Erythroblast (primary cell): ENCODE data around the gene SATL1.
A peak's percentile ranks its signal among the peaks of the same experiment; 100 is the strongest.
"Not testable (repeated sequence)": the region's sequence is repeated elsewhere in the genome, so short reads cannot be mapped to it uniquely, and the experiment has no call there.

Source experiments
- DNase-seq, 2 experiments: peaks; one replicate each; lab custom pipeline; 2025; lab: John Stamatoyannopoulos, UW
- GATA1 ChIP-seq: IDR thresholded peaks from 2 replicates; pipeline ENCODE4 v1.6.1; 2011; ENCODE audit warnings: low read depth, mild to moderate bottlenecking, control low read depth, low read length, moderate library complexity
- POLR2A ChIP-seq: IDR thresholded peaks from 2 replicates; pipeline ENCODE4 v1.6.1; 2011; ENCODE audit warnings: mild to moderate bottlenecking, low read length

The SATL1 gene

DNA sequence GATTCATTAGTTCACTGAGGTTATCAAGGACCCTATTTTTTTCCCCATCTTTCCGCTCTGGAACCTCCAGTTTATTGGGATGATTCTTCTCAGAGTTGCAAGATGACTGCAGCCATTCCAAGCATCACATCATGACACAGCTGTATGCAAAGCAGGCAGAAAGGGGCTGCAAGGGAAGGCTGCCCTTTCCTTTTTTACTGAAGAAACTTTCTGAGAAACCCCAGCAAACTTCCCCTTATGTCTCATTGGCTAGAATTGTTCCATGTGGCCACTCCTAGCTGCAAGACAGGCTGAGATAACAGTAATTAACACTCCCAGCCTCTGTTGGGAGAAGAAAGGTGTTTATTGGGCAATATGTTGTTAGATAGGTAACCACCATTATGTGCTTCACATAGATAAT is 102.6 kb downstream of the SATL1 start:
- DNase-seq: no peak
- TF ChIP-seq GATA1 (no peak), POLR2A (no peak)

DNA sequence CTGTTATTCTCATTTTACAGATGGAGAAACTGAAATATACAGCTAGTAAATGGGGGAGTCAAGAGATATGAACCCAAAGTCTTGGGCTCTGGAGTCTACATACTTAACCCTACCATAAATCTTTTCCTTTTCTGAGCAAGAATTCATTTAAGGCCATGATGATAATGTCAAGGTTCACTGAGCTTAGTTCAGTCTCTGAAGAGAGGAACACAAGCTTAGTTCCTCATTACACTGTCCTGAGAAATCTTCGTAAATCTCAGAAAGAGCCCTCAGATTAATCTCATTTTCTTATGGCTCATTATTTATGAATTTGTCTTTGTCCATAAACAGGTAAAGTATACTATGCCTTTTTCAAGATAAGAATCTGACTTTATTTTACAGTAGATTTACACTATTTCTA is 104.2 kb downstream of the SATL1 start:
- TF ChIP-seq POLR2A: no peak
- TF ChIP-seq GATA1: no peak
- no peak for DNase-seq

- TF ChIP-seq GATA1: no peak
- TF ChIP-seq POLR2A: no peak
- no peak for DNase-seq
These were observed 107.2 kb downstream of the SATL1 start for GRCh38 chrX:85136409-85136808.

- TF ChIP-seq POLR2A (no peak), GATA1 (no peak)
- DNase-seq: no peak
These were observed 128.3 kb downstream of the SATL1 start for GRCh38 chrX:85115252-85115651.

GRCh38 chrX:85114776-85115175 is 128.8 kb downstream of the SATL1 start:
- TF ChIP-seq GATA1 (no peak), POLR2A (no peak)
- DNase-seq: no peak

- DNase-seq: no peak
- no peak for TF ChIP-seq GATA1
These were observed 129.4 kb downstream of the SATL1 start for GRCh38 chrX:85114171-85114570.

- no peak for TF ChIP-seq GATA1
- DNase-seq: no peak
These were observed 129.8 kb downstream of the SATL1 start for GRCh38 chrX:85113746-85114145.

DNA sequence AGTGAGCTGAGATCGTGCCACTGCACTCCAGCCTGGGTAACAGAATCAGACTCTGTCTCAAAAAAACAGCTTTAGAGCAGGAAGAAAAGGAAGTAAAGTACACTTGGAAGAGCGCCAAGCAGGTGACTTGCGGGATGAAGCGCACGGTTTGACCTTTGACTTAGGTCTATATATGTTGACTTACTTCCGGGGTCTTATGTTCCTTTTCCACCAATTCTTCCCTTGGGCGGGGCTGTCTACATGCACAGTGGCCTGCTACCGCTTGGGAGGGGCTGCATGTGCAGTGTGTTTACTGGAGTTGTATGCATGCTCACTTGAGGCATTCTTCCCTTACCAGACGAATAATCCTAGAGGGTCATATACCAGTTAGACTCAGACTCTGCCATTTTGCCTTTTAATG is 131.3 kb downstream of the SATL1 start:
- TF ChIP-seq GATA1 (no peak), POLR2A (no peak)
- DNase-seq: no peak

DNA sequence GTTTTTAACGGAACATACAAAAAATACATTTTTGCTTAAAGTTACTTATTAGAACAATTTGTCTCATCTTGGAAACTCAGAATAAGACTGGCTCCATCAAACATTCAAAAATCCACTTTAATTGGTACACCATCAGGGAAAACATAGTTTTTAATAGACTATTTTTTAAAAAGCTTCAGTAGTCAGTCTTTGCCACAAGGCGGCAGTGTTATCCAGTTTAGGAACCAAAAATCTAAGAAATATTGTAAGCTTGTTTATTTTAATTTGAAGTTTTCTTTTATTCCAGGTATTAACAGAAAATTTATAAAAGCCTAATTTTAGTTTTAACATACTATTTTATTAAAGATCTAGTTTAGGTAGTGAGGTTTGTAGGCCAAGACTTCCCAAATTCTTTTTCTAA is 132.2 kb downstream of the SATL1 start:
- DNase-seq: peak; percentile 2 to 35
- TF ChIP-seq POLR2A (no peak), GATA1 (no peak)

GRCh38 chrX:85109235-85109634 is 134.3 kb downstream of the SATL1 start:
- peak; percentile 7 to 24 for DNase-seq
- no peak for TF ChIP-seq POLR2A
- no peak for TF ChIP-seq GATA1

DNA sequence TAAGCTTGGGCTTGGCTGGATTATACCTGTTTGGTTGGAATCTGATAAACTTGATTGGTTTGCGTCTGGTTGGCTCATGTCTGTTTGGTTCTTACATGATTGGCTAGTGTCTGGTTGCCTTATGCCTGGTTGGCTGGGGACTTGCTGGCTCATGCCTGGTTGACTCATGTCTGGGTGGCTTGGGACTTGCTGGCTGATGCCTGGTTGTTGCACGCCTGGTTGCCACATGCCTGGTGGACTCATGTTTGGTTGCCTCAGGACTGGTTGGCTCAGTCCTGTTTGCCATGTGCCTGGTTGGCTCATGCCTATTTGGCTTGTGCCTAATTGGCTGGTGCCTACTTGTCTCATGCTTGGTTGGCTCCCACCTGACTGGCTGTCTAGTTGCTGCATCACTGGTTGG is 135.4 kb downstream of the SATL1 start:
- TF ChIP-seq POLR2A: no peak
- no peak for TF ChIP-seq GATA1
- DNase-seq: no peak

DNA sequence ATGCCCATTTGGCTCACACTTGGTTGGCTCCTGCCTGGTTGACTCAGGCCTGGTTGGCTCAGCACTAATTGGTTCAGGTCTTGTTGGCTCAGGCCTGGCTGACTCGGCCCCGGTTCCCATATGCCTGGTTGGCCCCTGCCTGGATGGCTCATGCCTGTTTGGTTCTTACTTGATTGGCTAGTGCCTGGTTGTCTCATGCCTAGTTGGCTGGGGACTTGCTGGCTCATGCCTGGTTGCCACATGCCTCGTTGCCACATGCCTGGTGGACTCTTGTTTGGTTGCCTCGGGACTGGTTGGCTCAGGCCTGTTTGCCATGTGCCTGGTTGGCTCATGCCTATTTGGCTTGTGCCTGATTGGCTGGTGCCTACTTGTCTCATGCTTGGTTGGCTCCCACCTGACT is 136.2 kb downstream of the SATL1 start:
- DNase-seq: no peak
- TF ChIP-seq POLR2A: no peak
- TF ChIP-seq GATA1: no peak

GRCh38 chrX:85089321-85089840 is 154.2 kb downstream of the SATL1 start:
- TF ChIP-seq POLR2A (no peak), GATA1 (no peak)

DNA sequence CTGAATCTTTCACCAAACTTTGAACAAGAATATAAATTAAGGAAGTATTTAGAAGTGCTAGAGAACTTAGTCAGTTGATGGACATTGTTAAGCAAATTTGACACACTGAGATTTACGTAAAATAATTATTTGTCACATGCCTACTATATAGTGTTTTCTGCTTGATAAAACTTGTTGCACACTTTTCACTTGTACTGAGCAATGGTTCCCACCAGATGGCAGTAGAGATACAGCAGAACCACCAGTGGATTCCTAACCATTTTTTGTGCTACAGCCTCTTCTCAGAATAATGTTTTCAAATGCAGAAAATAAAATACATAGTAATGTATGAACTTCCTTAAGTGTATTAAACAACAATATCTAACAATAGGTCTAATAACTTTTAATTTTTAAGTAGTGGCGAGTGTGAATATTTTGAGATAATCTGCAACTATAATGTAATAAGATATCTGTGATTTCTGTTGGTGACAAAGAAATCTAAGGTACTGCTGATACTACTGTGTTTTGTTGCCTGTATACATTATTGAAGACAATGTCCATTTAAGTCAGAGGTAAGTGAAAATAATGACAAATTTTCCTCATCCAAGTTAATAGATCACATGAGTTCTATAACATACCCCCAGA is 158.7 kb downstream of the SATL1 start:
- TF ChIP-seq POLR2A: no peak
- no peak for TF ChIP-seq GATA1
- peak; percentile 23 to 49 for DNase-seq

More at GRCh38 chrX:85089321-85089840, 154.2 kb downstream of the SATL1 start:
- DNase-seq: no peak

GRCh38 chrX:85077247-85077646 is 166.3 kb downstream of the SATL1 start:
- DNase-seq: not testable (repeated sequence)
